Stimulated activated CD8-positive, alpha-beta memory T cell treated with anti-CD3 and anti-CD28 coated beads, Interleukin-12 subunit alpha, Interleukin-12 subunit beta, amount 100 ng/mL, for 24 hours (primary cell): ENCODE results near the gene ASCC1.

ENCODE experiments used
- DNase-seq: peaks from one replicate; pipeline ENCODE4 v3.0.0-alpha.2; 2020; ENCODE audit errors: extremely low read depth

The ASCC1 gene

DNA sequence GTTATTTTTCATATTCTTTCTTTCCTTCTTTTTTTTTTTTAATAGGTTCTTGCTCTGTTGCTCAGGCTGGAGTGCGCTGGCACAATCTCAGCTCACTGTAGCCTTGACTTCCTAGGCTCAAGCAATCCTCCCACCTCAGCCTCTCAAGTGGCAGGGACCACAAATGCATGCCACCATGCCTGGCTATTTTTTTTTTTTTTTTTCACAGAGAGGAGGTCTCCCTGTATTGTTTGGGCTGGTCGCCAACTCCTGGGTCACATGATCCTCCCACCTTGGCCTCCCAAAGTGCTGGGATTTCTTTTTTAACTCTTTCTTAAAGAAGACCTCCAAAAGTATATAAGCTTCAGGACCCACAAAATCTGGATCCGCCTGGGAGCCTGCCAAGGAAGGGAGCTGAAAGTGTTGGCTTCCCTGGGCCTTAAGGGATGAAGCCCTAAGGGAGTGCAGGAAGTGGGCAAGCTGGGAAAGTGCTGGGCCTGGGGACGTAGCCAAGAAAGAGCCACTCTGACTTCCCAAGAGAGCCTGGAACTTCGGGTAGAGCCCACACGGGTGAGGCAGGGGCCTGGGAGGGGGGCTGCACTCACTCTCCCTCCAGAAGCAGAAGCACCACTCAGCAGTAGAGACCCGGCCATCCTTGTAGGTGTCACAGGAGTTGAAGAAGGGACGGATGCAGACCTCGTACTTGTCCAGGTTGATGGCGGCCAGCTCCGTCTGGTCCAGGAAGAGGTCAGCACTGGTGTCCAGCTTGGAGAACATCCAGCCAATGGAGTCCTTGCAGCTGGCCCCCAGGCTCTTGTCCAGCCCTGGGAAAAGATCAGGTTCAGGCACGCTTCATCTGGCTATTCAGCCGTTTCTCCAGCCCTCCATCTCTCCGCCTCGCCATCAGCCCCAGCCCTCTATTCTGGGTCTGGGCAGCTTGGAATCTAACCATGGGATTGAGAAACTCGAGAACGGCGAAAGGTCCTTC lies 149.5 kb downstream of the ASCC1 start:
- DNase-seq, result no peak

DNA sequence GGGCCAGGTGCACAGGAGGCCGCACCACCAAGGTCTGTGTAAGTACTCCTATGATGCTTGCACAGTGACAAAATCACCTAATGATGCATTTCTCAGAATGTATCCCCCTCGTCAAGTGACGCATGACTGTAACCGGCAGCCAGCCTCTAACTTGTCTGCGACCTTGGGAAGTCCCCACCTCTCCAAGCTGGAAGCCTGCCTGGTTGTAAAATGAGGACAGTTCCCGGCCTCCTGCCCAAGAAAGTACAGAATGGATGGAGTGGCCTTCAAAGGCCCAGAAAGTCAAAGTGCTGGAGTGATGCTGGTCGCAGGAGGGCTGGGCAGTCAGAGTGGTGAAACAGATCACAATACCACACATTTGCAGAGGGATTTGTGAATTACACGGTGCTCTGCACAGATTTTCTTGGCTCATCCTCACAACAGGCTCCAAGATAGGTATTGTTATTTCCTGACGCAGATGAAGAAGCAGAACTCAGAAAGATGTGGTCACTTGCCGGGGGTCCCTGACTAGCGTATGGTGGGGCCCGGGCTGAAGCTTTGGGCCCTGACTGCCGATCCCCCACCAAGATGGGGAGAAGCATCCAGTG lies 150.5 kb downstream of the ASCC1 start:
- DNase-seq, result no peak

DNA sequence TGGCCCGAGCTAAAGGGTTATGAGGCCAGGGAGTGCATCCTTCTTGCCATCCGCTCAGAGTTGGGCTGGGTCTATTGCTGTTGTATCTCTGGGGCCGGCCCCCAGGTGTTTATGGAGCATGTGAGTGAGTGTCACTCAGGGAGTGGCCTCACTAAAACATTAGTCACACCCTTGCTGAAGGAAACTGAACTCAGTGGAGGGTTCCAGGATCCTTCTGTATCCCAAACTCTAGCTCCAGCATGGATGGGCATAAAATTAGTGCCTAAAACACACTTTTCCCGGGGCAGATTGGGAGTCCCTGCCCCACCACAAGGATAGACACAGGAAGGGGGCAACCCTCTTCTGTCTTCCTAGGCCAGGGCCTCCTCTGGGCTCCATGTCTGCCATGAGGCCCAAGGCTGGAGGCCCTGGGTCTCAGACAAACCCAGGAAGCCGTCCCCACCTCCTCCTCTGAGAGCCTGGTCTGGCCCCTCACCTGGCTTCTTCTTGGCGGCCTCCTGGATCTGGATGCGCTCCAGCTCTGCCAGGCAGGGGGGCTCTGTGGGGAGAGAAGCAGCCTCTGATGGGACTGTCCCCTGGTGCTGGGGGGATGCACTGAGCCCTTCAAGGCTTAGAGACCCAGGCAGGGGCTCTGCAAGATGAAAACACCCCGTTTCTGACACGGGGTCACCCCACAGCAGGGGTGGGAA lies 152.2 kb downstream of the ASCC1 start:
- DNase-seq, result no peak

DNA sequence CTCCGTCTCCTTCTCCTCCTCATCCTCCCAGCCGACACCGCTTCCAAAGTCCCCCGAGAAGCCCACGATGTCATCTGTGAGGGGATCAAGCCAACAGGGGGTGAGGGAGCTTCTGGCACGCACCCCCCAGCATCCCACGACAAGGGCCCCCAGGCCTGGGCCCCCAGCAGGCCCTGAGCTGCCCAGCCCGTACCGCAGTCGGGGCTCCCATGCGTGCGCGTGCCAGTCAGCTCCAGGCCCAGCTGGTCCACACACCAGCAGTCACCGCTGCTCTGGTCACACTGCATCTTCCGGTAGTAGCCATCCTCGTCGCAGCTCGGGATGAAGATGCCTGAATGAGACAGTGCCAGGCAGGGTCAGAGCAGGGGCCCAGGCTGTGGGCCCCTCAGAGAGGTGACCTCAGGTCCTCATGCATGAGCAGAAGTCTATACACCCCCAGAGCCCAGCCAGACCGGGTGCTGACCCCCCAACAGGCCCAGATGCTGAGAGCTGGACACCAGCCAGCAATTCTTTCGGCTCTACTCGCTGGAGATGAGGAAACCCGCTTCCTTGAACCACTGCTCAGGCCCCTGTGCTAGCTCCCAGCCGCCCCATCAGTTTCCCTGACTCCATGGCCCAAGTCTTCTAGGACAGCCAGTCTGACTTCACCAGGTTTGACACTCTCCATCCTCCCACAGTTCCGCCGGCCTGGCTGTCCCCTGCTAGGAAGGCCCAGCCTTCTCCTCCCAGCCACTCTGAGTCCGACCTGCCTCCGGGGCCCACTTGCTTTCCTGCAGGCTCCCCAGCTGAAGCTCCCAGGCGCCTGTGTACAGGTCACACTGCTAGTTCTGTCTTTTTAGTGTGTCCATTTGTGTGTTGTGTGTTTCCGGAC lies 153.0 kb downstream of the ASCC1 start:
- no peak for DNase-seq

DNA sequence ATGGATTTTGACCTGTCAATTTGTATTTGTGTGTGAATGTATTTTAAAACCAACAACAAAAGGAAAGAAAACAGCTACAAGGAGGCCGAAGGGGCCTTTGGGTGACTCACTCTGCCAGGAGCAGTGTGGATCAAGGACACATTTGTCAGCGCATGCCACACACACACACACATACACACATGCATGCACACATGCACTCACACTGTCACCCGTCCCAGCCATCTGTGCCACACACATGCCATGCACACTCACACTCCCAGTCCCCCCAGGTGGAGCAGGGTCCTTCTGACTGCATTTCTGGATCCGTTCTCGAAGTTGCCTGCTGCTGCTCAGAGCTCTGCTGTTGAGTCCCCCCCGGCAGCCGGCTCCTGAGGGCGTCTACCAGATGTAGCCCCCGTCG lies 153.7 kb downstream of the ASCC1 start:
- DNase-seq, result no peak

DNA sequence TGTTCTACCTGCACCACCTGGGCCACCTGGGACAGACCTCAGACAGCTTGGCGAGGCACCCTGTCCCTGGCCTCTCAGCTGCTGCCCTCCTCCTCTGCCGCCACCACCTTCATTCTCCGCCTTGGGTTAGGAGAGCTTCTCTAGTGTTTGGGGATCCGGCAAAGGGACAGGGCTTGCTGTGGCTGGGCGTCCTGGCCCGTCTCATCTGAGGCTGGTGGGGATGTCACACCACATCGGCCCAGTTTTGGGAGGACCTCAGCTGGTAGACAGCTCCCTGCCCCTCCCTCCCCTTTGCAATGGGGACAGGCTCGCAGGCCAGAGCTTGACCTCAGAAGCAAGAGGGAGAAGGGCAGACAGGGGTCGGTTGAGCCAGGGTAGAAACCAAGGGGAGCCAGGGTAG lies 154.1 kb downstream of the ASCC1 start:
- no peak for DNase-seq

DNA sequence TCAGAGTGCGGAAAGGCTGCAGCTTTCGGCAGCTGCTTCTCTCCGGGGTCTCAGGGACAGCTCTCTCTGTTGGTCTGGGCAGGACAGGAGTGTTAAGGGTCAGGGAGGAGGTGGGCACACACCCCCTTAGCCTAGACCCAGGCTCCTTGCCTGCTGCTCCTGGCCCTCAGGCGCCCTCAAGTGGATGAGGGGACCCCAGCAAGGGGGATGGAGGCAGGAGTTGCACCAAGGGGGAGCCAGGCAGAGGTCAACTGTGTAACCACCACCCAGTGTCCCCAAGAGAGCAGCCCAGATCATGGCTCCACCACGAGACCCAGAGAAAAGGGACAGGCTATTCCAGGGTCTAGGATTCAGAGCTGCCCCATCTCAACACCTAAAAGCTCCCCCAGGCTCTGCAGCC lies 154.6 kb downstream of the ASCC1 start:
- DNase-seq, result no peak

DNA sequence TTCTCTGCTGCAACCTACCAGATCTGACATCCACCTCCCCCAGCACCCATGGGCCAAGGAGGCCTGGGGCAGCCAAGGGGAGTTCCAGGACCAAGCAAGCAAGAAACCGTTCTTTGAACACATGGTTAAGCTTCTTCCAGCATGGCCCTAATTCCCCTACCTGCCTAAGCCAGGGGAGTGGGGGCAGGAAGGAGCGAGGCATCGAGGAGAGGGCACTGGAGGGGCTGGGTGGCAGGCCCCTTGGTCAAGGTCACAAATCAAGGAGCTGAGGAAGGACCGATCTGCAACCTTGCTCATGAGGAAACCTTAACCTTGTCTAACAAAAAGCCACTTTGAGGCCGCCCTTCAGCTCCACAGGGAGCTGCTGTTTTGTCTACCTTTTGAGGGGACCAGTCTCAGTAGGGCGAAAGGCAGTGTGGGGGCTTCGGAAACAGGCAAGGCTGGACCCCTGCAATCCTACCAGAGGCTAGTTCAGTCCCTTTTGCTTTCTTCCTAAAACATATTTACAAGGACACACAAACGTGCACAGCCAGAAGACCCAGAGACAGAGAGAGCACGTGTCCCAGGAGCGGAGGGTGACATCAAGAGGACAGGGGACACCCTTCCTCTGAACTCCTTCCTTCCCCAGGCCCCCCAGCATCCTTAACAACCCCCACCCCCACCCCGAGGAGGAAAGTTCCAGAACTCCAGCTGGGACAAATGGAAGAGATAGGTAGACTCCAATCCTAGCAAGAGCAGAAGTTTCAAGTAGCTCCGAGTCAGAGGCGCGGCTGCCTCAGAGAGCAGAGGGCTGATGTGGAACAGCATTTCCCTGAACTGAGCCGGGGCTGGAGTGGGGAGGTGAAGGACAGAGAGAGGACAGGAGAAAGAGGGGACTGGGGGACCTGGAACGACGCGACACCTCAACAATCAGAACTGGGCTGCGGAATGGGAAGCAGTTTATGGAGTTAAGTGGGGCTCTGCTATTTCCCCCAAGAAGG lies 155.9 kb downstream of the ASCC1 start:
- DNase-seq, result no peak

DNA sequence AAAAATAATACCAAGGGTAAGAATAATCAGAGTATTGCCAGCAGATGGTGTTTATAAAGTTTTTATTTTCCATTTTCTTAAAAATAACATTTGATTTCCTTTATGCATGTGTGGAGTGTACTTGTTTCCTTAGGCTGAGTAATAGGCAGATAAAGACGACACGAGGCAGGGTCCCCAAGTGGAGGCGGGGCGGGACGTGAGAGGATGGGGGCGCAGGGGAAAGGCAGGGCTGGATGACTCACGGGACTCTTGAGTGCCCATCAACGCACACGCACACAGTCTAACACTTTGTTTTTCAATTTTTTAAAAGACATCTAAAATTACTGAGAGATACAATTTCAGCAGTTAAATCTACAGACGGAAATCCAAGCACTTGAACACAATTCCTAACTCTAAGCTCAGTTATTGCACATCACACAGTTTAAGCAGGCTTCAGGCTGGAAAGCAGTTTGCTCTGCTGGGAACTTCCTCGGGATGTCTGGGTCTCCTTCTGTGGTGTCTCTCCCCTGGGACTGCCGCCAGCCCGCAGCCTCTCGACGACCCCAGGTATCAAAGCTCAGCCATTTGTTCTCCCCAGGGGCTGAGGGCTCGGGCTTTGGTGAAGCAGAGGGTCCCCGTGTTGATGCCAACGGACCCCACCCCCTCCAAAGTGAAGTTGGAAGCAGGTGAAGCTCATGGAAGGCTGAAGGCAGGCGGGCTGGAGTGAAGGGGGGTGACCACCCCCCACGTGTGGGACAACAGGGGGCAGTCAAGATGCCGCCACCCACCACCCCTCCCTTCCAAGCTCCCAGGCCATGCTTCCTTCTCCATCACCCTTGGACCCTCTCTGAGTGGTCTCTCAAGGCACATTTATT lies 156.9 kb downstream of the ASCC1 start:
- no peak for DNase-seq

DNA sequence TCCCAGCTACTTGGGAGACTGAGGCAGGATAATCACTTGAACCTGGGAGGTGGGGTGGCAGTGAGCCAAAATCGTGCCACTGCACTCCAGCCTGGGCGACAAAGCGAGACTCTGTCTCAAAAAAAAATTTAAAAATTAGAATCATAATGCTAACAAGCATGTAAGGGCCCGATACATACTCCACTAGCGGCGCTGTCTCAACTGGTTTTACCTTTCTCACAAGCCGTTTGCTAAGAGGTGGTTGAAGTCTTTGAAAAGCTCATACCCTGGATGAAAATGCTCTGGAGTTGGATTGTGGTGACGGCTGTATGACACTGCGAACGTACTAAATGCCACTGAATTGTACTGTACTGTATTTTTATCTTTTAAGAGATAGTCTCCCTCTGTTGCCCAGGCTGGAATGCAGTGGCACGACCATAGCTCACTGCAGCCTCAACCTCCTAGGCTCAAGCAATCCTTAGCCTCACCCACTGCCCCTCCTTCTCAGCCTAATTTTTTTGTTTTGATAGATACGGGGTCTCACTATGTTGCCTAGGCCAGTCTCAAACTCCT lies 157.7 kb downstream of the ASCC1 start:
- no peak for DNase-seq

DNA sequence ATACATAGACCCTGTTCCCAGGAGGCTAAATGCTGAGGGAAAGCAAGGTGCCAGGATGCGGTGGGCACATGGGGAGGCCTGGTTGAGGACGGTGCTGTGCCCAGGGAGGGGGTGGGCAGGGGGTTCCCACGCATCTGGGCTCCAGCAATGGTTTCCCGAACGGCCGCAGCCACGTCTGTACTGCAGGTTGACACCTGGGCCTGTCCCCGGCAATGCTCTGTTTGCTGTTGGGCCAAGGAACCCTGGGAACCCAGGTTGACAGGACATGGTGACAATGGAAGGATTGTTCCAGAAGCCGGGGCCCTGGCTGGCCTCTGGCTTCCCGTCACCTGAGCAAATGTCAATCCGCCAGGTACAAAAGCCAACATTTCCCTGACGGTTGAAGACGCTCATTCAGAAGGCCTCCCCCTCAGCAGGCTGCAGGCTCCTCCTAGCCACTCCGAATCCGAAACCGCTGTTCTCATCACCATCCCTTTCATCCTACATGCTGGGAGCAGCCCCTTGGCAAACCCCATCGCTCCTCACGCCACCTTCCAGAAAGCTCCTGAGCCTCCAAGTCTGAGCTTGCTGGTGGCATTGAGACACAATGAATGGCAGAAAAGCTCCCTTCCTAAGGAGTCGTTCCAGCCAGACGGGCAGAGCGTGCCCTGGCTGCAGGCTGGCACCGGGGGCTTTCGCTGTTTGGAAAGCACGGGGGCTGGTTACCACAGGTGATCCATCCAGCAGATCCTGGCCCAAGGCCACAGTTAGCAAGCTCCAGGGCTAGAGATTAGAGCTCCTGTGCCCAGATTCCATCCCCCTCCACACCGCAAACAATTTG lies 158.9 kb downstream of the ASCC1 start:
- no peak for DNase-seq

DNA sequence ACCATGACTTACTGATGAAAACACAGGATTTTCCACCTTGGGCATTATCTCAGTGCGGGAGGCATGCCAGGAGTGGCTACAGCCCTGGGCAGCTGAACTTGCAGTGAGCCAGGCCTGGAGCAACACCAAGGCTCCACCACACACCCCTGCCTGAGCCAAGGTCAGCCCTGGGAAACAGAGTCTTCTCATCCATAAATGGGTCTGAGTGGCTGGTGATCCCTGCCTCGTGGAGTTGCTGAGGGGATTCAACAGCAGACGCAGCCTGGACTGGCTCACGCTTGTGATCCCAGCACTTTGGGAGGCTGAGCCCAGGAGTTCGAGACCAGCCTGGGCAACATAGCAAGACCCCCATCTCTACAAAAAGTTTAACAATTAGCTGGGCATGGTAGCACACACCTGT lies 160.0 kb downstream of the ASCC1 start:
- DNase-seq, result no peak

DNA sequence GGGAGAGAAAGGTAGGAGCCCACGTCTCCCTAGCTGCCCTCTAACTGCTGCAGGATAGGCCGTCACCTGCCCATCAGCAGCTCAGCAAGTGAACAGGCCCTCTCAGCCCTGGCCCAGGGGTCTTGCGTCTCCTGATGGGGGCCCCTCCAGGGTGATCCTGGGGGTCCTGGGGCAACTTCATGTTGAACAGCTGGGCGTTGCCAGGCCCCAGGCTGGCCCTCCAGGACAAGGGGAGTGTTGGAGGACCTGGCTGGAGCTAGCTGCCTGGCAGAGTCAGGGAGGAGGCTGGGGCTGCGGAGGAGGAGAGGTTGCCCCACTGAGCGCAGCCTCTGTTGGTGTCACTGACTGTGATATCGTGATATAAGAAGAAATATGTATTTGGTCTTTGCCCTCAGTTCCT lies 162.4 kb downstream of the ASCC1 start:
- DNase-seq, result no peak

DNA sequence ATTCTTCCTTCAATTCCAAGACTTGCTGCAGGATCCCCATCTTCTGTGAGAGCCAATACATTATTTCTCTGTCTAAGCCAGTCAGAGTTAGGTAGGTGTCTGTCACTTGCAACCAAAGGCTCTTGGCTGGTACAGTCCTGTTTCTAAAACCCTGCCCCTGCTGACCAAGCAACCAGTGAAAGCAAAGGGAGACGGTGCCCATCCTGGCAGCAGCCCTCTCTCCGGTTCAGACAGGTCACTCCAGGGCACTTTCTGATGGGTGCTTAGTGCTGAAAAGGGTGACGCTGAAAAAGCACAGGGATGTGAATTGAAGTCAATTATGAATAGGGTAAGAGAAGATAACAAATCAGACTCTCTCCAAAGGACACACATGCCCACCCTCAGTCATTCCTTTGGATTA lies 165.2 kb downstream of the ASCC1 start:
- no peak for DNase-seq

DNA sequence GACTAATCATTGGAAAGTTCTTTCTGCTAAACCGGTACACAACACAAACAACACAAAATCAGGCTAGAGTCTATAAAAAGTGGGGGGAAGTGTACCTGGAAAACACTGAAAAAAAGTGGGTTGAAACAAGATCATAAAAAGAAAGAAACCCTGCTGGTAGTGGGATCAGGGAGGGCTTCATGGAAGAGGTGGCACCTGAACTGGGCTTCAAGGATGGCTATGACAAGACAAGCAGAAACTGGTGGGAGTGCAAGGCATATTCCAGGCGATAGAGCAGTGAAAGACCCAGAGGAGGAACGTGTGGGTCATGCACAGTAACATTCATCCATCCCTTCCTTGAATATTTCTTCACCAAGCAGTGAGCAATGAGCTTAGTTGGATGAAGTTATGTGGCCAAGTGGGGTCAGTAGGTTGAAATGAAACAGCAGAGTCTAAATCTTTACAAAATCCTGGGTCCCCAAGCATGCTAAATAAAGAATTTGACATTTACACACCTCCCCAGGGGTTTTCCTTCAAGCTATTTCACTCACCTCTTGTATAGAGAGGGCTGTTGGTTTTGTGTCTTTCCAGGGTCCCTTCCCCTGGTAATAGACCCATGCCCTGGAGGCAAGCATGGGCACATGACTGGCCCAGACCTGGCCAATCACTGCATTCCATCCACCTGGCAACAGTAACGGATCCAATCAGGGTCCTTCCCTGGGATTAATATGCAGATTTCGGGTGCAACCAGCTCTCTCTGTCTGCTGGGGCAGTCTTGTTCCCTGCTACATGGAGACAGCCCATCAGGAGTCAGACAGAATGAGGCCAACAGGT lies 165.9 kb downstream of the ASCC1 start:
- no peak for DNase-seq

DNA sequence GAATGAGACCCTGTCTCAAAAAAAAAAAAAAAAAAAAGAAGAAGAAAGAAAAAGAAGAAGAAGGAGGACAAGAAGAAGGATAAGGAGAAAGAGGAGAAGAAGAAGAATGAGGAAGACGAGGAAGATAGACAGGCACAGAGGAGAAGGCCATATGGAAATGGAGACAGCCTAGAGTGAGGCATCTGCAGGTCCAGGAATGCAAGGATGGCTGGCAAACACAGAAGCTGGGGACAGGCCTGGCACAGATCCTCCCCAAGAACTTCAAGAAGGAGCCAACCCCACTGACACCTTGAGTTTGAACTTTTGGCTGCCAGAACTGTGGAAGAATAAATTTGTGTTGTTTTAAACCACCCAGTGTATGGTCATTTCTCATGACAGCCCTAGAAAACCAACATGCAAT lies 166.6 kb downstream of the ASCC1 start:
- no peak for DNase-seq

DNA sequence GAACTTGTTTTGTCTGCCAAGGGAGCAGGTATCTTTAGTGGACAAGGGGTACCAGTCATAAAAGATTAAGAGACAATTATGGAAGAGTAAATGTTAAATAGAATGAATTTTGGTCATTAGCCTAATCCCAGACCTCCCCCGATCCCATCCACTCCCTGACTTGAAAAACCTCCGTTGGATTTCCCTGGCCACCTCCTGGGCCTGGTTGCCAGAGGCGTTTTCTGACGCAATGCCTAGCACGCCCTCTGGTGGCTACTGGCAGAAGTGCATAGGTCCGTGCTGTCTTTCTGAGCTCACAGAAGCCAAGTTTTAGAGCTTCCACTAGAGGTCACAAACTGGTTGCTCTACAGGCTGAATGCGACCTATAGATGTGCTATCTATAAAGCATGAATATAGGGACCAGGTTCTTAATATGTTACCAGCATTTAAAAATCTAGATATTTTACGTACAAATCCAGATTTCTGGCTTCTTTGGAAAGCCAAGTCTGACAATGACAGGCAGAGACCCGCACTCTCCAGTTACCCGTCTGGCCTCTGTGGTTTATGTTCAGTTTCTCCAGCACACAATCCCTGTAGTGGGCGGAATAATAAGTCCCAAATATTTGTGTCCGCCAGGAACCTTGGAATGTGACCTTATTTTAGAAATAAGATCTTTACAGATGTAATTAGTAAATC lies 167.5 kb downstream of the ASCC1 start:
- peak; percentile 62 for DNase-seq
